Kidney glomerular epithelial cell (primary cell): ENCODE results near the gene TSEN2.
"Not testable (repeated sequence)": the region's sequence is repeated elsewhere in the genome, so short reads cannot be mapped to it uniquely, and the experiment has no call there.

ENCODE experiments used
- DNase-seq: peaks from one replicate; lab custom pipeline; 2025; lab: John Stamatoyannopoulos, UW

Gene TSEN2

DNA sequence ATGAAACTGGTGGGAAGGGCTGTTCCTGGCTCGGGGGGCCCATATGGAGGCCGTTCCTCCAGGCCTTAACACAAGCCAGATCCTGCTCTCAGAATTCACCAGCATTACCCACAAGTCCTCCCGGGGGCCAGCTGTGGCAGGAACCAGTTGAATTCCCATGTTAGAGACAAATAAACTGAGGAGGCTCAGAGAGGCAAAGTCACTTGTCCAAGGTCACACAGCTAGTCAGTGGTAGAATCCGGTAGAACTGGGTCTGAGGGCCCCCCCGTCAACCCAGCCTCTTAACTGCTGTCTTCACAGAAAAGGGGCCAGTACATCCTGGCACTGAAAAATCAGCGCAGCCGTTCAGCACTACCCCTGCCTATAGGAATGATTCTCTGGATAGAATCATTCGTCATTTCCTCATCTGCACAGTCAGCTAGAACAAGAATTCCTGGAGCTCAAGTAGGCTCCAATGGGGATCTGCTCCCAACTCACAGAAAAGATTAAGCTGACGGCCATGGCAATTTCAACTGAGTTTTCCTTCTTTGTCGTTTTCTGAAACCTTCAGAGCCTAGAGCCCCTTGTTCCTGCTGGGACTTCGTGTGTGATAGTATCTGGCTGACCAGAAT lies 12.2 kb upstream of the TSEN2 start:
- DNase-seq: no peak

GRCh38 chr3:12472796-12473195 lies 11.5 kb upstream of the TSEN2 start:
- no peak for DNase-seq

DNA sequence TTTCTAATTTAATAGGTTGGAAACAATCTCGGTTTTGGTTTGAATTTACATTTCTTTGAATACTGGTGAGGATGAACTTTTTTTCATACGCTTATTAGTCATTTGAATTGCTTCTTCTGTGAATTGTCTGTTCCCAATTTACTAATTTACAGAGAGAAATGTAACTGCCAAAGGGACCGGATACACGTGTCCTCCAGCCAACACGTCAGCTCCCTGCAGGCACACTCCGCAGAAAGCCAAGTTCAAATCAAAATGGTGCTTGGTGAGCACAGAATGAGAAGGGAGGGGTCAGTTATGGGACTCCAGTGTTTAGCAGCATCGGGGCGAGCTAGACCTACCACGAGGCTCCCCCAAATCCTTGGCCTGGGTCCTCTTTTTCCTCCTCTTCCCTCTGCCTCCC lies 10.8 kb upstream of the TSEN2 start:
- no peak for DNase-seq

- peak; percentile 38 for DNase-seq
Observed at GRCh38 chr3:12476238-12476897, 7.9 kb upstream of the TSEN2 start.

GRCh38 chr3:12477256-12477655 lies 7.0 kb upstream of the TSEN2 start:
- DNase-seq: no peak

GRCh38 chr3:12478326-12478725 lies 6.0 kb upstream of the TSEN2 start:
- DNase-seq: no peak

DNA sequence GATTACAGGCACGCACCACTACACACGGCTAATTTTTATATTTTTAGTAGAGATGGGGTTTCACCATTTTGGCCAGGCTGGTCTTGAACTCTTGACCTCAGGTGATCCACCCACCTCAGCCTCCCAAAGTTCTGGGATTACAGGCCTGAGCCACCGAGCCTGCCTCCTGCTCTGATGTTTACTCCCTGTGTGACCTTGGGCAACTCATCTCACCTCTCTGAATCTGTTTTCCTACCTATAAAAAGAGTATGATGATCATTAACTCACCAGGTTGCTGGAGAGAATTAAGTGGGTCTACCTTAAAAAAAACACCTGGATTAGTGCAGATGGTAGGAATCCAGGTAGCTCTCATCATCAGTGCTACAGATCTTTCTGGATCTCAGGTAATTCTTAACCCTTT lies 5.1 kb upstream of the TSEN2 start:
- not testable (repeated sequence) for DNase-seq

DNA sequence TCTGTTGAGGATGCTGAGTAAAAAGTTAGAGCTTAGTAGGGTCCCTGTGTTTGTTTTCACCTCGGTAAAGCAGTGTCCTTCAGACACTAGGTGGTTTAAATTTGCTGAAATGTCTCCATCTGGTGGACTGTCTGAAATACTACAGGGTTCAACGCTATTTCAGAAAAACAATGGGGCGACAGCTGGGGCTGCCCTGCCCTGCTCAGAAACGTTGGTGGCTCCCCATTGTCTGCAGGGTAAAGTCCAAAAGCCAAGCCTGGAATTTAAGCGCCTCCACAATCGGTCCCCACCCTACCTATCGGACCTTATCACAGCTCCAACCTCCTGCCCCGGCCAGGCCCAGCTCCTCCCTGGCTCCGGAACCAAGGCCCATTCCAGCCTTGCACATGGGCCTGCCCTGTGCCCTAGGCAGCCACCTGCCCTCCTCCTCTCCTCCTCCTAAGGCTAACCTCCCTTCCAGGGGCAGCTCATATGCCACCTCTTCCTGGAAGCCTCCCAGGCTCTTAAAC lies 4.3 kb upstream of the TSEN2 start:
- peak; percentile 49 for DNase-seq

- DNase-seq: peak; percentile 20
Observed at GRCh38 chr3:12483410-12483809, 870 bp upstream of the TSEN2 start.

GRCh38 chr3:12483872-12484197 lies 445 bp upstream of the TSEN2 start:
- no peak for DNase-seq

DNA sequence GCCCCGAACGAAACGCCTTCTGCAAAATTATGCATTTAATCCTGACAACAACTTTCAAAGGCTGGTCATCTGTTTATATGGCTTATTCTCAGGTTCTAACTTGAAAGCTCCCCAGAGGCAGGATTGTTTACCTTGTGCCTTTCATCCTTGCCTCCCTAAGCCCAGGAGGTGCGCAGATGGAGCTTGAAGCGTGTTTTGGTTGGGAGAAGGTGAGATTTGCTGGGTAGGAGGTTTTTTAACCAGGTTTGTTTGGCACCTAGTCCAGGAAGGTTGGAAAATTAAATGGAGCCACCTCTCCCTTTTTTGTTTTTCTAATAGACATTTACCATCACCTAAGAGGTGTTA lies 675 bp downstream of the TSEN2 start:
- DNase-seq: no peak

GRCh38 chr3:12486001-12486400 lies 1.7 kb downstream of the TSEN2 start:
- no peak for DNase-seq

GRCh38 chr3:12486916-12487315 lies 2.6 kb downstream of the TSEN2 start:
- DNase-seq: no peak

DNA sequence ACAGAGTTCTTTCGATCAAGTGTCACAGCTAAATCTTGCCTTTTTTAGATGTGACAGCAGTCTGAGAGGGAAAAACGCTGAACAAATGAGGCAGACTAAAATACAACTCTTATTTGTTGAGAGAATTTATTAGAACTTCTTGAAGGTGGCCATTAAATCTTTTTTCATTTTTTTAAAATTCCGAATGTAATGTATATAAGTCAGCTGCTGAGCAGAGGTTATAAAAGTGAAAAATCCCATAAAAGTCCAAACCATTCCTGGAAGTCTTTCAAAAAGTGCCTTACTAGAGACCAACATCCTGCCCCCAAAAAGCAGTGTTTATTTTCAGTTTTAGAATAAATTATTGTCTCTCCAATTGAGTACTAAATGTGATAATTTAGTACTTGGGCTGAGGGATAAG lies 3.1 kb downstream of the TSEN2 start:
- no peak for DNase-seq

DNA sequence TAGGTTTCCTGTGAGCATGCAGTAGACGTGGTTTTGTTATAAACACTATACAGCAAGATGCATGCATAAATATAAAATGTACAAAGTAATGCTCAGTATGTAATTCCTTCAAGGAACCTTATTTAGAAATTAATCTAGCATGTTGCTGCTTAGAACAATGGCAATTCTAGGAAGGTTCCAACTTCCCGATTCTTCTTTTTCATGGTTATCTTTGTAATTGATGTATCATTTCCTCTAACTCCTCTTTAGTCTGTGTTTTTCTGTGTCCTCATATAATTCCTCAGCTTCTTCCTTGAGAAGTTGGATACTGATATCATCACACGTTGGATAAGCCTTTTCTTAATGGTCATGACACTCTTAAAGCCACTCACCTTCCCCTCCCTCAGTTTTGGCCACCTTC lies 3.5 kb downstream of the TSEN2 start:
- DNase-seq: no peak

GRCh38 chr3:12489368-12489767 lies 5.1 kb downstream of the TSEN2 start:
- no peak for DNase-seq

DNA sequence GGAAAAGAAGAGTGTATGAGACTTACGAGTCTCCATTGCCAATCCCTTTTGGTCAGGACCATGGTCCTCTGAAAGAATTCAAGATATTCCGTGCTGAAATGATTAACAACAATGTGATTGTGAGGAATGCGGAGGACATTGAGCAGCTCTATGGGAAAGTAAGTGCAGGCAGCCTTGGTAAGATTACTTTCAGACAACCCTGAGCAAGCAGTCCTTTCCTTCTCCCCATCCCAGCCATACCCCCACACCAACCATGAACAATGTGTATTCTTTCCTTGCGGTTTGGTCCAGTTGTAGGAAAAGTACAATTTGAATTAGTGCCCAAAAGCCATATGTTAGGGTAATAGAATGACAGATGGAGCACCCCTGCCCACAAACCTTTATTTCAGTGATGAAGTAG lies 5.6 kb downstream of the TSEN2 start:
- peak; percentile 70 for DNase-seq

DNA sequence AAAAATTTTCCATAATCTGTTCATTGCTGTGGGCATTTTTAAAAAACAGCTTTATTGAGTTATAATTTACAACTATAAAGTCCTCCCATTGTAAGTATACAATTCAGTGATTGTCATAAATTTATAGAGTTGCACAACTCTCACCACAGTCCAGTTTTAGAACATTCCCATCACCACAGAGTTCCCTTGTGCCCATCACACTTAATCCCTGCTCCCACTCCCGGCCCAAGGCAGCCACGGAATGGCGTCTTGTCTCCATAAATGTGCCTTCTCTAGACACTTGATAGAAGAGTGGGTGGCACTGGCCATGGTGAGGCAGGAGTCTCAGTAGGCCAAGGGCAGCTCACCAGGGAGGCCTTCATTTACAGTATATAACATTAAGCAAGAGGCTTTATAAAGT lies 6.3 kb downstream of the TSEN2 start:
- no peak for DNase-seq

- no peak for DNase-seq
Observed at GRCh38 chr3:12495749-12496452, 11.6 kb downstream of the TSEN2 start.

- no peak for DNase-seq
Observed at GRCh38 chr3:12496453-12496761, 12.1 kb downstream of the TSEN2 start.

DNA sequence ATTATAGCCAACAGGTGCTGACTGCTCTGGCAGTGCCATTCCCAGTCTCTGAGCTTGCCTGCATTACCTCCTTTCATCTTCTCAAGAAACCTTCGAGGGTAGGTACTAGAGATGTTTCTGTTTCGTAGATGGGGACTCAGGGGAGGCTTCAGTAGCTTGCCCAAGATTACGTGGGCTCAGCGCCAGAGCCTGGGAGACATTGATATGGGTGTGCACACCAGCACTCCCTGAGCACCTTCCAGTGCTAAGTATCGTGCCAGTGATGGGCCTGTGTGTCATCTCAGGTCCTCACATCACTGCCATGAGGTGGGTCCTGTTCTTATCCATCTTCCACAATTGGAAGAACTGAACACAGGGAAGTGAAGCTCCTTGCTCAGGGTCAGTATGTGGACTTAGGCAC lies 15.2 kb downstream of the TSEN2 start:
- DNase-seq: no peak

DNA sequence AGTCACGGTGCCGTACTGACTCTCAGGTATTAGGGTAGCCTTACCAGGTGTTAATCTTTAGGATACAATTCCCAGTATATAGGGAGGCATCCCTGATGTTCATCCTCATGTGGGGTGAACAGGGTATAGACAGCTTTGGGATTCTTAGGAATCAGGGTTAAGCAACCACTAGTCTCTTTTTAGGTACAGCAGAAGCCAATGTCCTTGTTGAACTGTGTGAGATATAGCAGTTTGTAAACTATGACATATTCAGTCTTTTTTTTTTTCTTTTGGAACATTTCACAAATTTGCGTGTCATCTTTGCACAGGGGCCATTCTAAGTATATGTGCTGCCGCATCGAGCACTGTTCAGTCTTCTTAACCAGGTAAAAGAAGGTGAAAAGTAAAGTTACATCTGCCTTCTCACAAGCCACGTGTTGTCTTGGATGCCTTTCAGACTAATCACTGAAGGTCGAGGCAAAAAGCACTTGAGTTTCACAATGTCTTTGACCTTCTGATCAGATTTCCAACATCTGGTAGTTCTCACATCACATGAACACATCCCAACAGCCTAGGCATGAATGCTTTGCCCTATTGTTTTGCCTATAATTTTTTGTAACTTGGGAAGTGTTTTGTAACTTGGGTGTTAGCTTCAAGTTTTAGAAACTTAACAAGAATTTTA lies 17.2 kb downstream of the TSEN2 start:
- DNase-seq: no peak
